SK-N-SH treated with all-trans-retinoic acid at 6 μM for 48 hours (cell line): ENCODE results near the gene CRMP1.

Source experiments
- ARNTL ChIP-seq: fragments of 450-650 bp; formaldehyde crosslinking; IDR thresholded peaks from 2 replicates; pipeline ENCODE4 v1.5.0; 2020; ENCODE audit warnings: low read depth, mild to moderate bottlenecking, moderate library complexity, borderline replicate concordance
- ZFP3 ChIP-seq: fragments of 250-450 bp; sonication (Bioruptor Pico); IDR thresholded peaks from 2 replicates; pipeline ENCODE4 v1.5.0; 2020; ENCODE audit warnings: mild to moderate bottlenecking, moderate library complexity
- ZNF70 ChIP-seq: fragments of 450-650 bp; formaldehyde crosslinking; IDR thresholded peaks from 2 replicates; pipeline ENCODE4 v1.5.0; 2020; ENCODE audit warnings: mild to moderate bottlenecking, moderate library complexity

- TF ChIP-seq ZFP3 (CRISPR knock-in tag) (no peak), ARNTL (CRISPR knock-in tag) (no peak), ZNF70 (CRISPR knock-in tag) (no peak)
Observed at GRCh38 chr4:5785806-5786680, 106.8 kb downstream of the CRMP1 start.
